ENCODE measurements around the gene CD300LD. TPM values are rescaled to one million over a fixed set of nuclear protein-coding genes. Genes with fewer than 3 reads are reported as not detected.
A peak's percentile ranks its signal among the peaks of the same experiment; 100 is the strongest.

The CD300LD gene
- total RNA-seq, 3 donors from 2014 or later (not counting 1 experiment from before 2014, with no cell fraction given), result not detected

DNA sequence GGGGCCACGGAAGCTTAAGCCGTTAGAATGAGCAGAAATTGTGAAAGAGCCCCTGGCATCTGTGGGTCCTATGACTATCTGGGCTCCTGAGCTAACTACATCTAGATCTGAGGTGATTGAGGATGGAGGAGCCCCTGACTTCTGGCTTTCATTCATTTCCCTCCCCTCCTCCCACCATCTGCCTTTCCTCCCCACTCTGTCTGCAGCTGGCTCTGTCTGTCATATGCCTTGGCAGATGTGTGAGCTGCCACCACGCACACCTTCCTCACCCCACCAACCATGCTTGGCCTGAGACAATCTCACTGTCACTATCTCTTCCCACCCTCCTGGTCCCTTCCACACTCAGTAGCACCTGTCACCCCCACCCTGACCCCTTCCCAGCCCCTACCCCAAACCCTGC, 26.4 kb upstream of the CD300LD start:
- H3K27ac Mint-ChIP-seq, result no peak overlapping the region
- H3K4me1 Mint-ChIP-seq, result peaks cover 0 to 33% of the 10 kb centered on the region in 2 donors
- Histone ChIP-seq H3K27ac (ENCODE audit: low read length) (no peak overlapping the region), H3K4me1 (ENCODE audit: control insufficient read depth, insufficient read depth, low read length) (peaks cover 8% of the 10 kb centered on the region), H3K36me3 (ENCODE audit: control insufficient read depth, insufficient read depth, low read length) (no peaks in the 10 kb centered on the region), H3K4me3 (ENCODE audit: low read length) (no peak overlapping the region), H3K27me3 (ENCODE audit: control insufficient read depth, insufficient read depth, low read length) (peaks cover 2% of the 10 kb centered on the region), H3K9me3 (ENCODE audit: control insufficient read depth, insufficient read depth, low read length) (no peaks in the 10 kb centered on the region)
- no peaks in the 10 kb centered on the region for H3K36me3 Mint-ChIP-seq
- DNase-seq (no peak), ATAC-seq (no peak)
- TF ChIP-seq, protein P1, sequence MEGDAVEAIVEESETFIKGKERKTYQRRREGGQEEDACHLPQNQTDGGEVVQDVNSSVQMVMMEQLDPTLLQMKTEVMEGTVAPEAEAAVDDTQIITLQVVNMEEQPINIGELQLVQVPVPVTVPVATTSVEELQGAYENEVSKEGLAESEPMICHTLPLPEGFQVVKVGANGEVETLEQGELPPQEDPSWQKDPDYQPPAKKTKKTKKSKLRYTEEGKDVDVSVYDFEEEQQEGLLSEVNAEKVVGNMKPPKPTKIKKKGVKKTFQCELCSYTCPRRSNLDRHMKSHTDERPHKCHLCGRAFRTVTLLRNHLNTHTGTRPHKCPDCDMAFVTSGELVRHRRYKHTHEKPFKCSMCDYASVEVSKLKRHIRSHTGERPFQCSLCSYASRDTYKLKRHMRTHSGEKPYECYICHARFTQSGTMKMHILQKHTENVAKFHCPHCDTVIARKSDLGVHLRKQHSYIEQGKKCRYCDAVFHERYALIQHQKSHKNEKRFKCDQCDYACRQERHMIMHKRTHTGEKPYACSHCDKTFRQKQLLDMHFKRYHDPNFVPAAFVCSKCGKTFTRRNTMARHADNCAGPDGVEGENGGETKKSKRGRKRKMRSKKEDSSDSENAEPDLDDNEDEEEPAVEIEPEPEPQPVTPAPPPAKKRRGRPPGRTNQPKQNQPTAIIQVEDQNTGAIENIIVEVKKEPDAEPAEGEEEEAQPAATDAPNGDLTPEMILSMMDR (IDR thresholded peaks at IDR 0.05), result no peak
- WGBS (ENCODE audit: insufficient coverage), result 57% methylated on average over 3 of the region's 3 CpGs
- H3K9me3 Mint-ChIP-seq, result no peaks in the 10 kb centered on the region
- H3K4me3 Mint-ChIP-seq, result no peak overlapping the region
- H3K27me3 Mint-ChIP-seq (ENCODE audit: low read depth in 2 of 2), result peaks cover 43 to 47% of the 10 kb centered on the region in 2 donors
- intact Hi-C loops (cut with micrococcal nuclease), result no loop called here

DNA sequence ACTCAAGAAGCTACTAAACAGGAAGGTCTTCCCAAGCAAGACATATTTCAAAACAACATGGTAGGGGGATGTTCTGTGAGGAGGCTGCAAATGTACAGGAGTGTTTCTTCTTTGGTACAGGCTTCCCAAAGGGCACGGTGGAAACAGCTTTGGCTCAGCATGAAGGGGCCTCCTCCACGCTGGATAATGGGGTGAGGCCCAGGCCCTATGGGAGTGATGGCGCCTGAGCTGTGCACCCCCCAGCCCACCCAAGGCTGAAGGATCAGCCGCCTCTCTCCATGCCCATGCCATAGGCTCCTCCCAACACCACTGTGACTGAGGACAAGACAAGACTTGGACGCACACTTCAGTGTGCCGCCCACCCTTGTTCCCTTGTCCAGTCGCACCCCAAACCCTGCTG, 24.6 kb upstream of the CD300LD start:
- H3K27me3 ChIP-seq (ENCODE audit: control insufficient read depth, insufficient read depth, low read length), result peaks cover 3% of the 10 kb centered on the region
- ATAC-seq (no peak), DNase-seq (no peak)
- no peaks in the 10 kb centered on the region for H3K36me3 ChIP-seq (ENCODE audit: control insufficient read depth, insufficient read depth, low read length)
- H3K27ac ChIP-seq (ENCODE audit: low read length), result no peak overlapping the region
- Mint-ChIP-seq H3K27ac (no peak overlapping the region), H3K4me3 (no peak overlapping the region), H3K27me3 (ENCODE audit: low read depth in 2 of 2) (peaks cover 30 to 34% of the 10 kb centered on the region in 2 donors), H3K4me1 (peaks cover 8 to 46% of the 10 kb centered on the region in 2 donors), H3K36me3 (no peaks in the 10 kb centered on the region), H3K9me3 (no peaks in the 10 kb centered on the region)
- H3K9me3 ChIP-seq (ENCODE audit: control insufficient read depth, insufficient read depth, low read length), result no peaks in the 10 kb centered on the region
- intact Hi-C loops (cut with micrococcal nuclease), result no loop called here
- TF ChIP-seq, protein P1 (IDR thresholded peaks at IDR 0.05), result no peak
- peaks cover 26% of the 10 kb centered on the region for H3K4me1 ChIP-seq (ENCODE audit: control insufficient read depth, insufficient read depth, low read length)
- WGBS (ENCODE audit: insufficient coverage), result 81% methylated on average over 7 of the region's 7 CpGs
- no peak overlapping the region for H3K4me3 ChIP-seq (ENCODE audit: low read length)

DNA sequence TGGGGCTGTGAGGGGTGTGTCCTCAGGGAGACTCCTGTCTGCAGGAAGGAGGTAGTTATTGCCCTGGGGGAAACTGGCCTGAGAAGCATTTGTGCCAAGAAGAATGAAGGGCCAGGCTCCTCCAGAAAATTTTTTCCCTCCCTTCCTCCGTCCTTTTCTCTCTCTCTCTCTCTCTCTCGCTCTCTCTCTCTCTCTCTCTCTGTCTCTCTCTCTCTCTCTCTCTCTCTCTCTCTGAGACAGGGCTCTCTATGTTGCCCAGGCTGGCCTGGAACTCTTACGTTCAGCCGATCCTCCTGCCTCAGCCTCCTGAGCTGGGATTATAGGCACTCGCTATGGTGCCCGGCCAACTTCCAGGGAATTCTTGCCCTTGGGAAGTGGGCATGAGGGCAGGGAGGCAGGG, 20.0 kb upstream of the CD300LD start:
- Mint-ChIP-seq H3K4me3 (no peak overlapping the region), H3K27ac (peak overlapping the region in 1 of 2 donors; percentile 76), H3K27me3 (ENCODE audit: low read depth in 2 of 2) (peaks cover 21 to 22% of the 10 kb centered on the region in 2 donors), H3K4me1 (peaks cover 8 to 35% of the 10 kb centered on the region in 2 donors), H3K36me3 (no peaks in the 10 kb centered on the region), H3K9me3 (no peaks in the 10 kb centered on the region)
- intact Hi-C loops (cut with micrococcal nuclease), result no loop called here
- no peak overlapping the region for H3K4me3 ChIP-seq (ENCODE audit: low read length)
- peaks cover 3% of the 10 kb centered on the region for H3K27me3 ChIP-seq (ENCODE audit: control insufficient read depth, insufficient read depth, low read length)
- TF ChIP-seq, protein P1 (IDR thresholded peaks at IDR 0.05), result no peak
- no peaks in the 10 kb centered on the region for H3K36me3 ChIP-seq (ENCODE audit: control insufficient read depth, insufficient read depth, low read length)
- H3K9me3 ChIP-seq (ENCODE audit: control insufficient read depth, insufficient read depth, low read length), result no peaks in the 10 kb centered on the region
- peaks cover 29% of the 10 kb centered on the region for H3K4me1 ChIP-seq (ENCODE audit: control insufficient read depth, insufficient read depth, low read length)
- 96% methylated on average over 6 of the region's 6 CpGs for WGBS (ENCODE audit: insufficient coverage)
- no peak for ATAC-seq
- no peak overlapping the region for H3K27ac ChIP-seq (ENCODE audit: low read length)
- DNase-seq, result no peak

DNA sequence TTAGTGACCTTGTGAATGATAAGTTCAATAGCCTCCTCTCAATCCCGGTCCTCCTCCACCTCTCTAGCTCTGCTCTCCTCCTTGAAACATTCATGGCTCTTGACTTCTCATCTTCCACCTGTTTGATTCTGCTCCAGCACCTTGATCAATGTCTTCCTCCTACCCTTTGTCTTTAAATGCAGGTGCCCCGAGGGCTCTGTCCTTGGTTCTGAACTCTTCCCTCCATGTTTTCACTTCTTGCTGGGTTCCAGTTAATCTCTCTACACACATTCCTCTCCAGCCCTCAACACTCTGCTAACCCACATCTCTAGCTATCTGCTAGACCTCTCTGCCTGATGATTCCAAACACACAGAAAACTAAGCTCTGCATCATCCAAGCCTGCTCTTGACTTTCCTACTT, 18.0 kb upstream of the CD300LD start:
- Mint-ChIP-seq H3K4me1 (peaks cover 8 to 24% of the 10 kb centered on the region in 2 donors), H3K4me3 (no peak overlapping the region), H3K27me3 (ENCODE audit: low read depth in 2 of 2) (peaks cover 11 to 13% of the 10 kb centered on the region in 2 donors), H3K27ac (no peak overlapping the region), H3K36me3 (no peaks in the 10 kb centered on the region), H3K9me3 (no peaks in the 10 kb centered on the region)
- Histone ChIP-seq H3K27ac (ENCODE audit: low read length) (no peak overlapping the region), H3K36me3 (ENCODE audit: control insufficient read depth, insufficient read depth, low read length) (no peaks in the 10 kb centered on the region), H3K4me3 (ENCODE audit: low read length) (no peak overlapping the region), H3K4me1 (ENCODE audit: control insufficient read depth, insufficient read depth, low read length) (peaks cover 29% of the 10 kb centered on the region), H3K27me3 (ENCODE audit: control insufficient read depth, insufficient read depth, low read length) (peaks cover 3% of the 10 kb centered on the region), H3K9me3 (ENCODE audit: control insufficient read depth, insufficient read depth, low read length) (no peaks in the 10 kb centered on the region)
- DNase-seq (no peak), ATAC-seq (no peak)
- TF ChIP-seq, protein P1 (IDR thresholded peaks at IDR 0.05), result no peak
- intact Hi-C loops (cut with micrococcal nuclease), result no loop called here
- 38% methylated on average over 2 of the region's 2 CpGs for WGBS (ENCODE audit: insufficient coverage)

All from natural killer cell (primary cell).